DMS 273 (cell line): ENCODE results near the gene EIF4E1B.
"Not testable (repeated sequence)": the region's sequence is repeated elsewhere in the genome, so short reads cannot be mapped to it uniquely, and the experiment has no call there.

Source experiments
- DNase-seq: peaks from one replicate; lab custom pipeline; 2025; ENCODE audit not compliant: unreplicated experiment; lab: John Stamatoyannopoulos, UW

The EIF4E1B gene

GRCh38 chr5:176629853-176630680, at the start of gene EIF4E1B, which contains the start of gene SNCB:
Gene EIF4E1B (plus strand): TSS chr5:176630675. CDS start chr5:176642788, 12,113 bp downstream.
Gene SNCB (minus strand): TSS chr5:176630534. CDS start chr5:176629654, 880 bp downstream.
- DNase-seq: peak; percentile 93

DNA sequence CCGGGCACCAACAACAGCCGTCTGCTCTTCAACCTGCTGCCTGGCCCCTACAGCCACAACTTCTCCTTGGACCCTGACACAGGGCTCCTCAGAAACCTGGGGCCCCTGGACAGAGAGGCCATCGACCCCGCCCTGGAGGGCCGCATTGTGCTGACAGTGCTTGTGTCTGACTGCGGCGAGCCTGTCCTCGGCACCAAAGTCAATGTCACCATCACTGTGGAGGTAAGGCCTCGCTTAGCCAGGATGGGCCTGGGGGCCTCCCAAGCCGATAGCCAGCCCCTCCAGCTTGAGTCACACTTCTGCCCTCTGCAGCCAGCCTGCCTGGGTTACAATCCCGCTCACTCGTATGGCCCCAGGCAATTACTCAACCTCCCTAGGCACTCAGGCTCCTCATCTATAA, 49.1 kb upstream of the EIF4E1B start:
- DNase-seq: no peak

DNA sequence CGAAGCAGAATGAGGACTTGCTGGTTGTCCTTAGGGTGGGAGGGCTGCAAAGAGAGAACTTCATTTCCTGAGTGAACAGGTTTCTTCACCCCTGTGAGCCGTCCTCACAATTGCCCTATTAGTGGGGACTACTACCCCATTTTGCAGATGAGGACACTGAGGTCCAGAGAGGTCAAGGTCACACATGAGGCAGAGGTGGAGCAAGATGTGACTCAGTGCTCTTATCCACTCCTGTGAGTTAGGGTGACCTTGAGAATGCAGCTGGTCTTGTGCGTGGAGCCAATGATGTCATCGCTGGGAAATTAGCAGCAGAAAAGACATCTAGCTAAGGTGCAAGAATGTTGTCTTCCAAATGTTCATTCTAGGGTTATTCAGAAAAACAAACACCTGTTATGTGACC, 47.4 kb upstream of the EIF4E1B start:
- DNase-seq: no peak

- no peak for DNase-seq
Measured at GRCh38 chr5:176587398-176587797, 43.1 kb upstream of the EIF4E1B start.

- no peak for DNase-seq
Measured at GRCh38 chr5:176588297-176588696, 42.2 kb upstream of the EIF4E1B start.

DNA sequence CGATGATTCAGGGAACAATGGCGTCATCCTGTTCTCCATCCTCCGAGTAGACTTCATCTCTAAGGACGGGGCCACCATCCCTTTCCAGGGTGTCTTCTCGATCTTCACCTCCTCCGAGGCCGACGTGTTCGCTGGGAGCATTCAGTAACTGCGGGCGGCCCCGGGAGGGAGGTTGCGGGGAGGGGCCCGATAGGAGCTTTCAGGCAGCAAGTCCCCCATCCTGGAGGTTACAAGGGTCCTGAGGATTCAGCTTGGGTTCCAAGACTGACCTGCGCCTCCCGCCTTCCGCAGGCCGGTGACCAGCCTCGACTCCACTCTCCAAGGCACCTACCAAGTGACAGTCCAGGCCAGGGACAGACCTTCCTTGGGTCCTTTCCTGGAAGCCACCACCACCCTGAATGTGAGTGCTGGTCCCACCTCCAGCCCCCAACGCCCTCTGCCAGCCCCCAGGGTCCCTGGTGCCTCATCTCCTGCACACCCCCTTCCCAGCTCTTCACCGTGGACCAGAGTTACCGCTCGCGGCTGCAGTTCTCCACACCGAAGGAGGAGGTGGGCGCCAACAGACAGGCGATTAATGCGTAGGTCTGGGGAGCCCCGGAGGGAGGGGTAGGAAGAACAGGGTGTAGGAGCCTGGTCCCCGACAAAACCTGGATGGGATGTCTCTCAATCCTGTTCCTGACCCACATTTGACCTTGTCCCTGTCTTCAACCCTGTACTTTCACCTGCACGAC, 41.3 kb upstream of the EIF4E1B start:
- no peak for DNase-seq

GRCh38 chr5:176590035-176590717, 40.3 kb upstream of the EIF4E1B start:
- no peak for DNase-seq

GRCh38 chr5:176591667-176592066, 38.8 kb upstream of the EIF4E1B start:
- not testable (repeated sequence) for DNase-seq

GRCh38 chr5:176592573-176592972, 37.9 kb upstream of the EIF4E1B start:
- DNase-seq: no peak

DNA sequence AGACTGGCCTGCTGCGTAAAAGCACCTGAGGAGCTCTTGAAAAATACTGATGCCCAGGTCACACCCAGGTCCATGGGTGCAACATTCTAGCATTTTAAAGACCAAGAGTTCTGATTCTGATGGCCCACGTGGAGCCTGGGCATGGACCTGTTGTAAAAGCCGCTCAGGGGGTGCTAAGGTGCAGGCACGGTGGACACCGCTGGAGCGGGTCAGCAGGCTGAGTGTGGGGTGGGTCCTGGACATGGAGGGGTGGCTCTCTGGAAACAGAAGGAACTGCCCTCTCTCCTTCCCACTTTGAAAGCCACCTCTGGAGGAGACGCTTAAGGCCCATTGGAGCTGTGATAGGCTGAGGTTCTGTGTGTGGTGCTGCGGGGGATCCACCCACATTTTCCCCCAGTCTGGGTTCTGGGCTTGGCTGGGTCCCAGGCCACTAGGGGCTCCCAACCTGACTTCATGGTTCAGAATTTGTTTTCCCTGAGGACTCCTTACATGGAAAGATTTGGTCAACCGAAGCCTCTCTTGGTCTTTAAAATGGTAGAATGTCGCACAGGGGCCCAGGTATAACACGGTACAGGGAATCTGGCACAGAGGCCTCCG, 37.1 kb upstream of the EIF4E1B start:
- DNase-seq: no peak

- DNase-seq: no peak
Measured at GRCh38 chr5:176594554-176594953, 35.9 kb upstream of the EIF4E1B start.

DNA sequence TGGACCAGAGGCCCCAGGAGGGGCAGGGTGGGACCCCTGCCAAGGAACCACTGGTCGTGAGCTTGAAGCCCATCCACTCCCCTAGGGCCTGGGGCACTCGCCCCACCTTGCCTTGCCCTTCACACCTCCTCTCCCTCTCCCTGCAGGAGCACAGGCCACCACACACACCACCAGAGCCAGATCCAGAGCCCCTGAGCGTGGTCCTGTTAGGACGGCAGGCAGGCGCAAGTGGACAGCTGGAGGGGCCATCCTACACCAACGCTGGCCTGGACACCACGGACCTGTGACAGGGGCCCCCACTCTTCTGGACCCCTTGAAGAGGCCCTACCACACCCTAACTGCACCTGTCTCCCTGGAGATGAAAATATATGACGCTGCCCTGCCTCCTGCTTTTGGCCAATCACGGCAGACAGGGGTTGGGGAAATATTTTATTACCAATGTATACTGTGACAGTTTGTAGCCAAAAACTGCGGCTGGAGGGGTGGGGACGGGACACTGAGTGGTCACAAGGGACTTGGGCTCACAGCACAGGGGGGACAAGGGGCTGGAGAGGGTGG, 35.0 kb upstream of the EIF4E1B start:
- no peak for DNase-seq

- no peak for DNase-seq
Measured at GRCh38 chr5:176596069-176596644, 34.3 kb upstream of the EIF4E1B start.

DNA sequence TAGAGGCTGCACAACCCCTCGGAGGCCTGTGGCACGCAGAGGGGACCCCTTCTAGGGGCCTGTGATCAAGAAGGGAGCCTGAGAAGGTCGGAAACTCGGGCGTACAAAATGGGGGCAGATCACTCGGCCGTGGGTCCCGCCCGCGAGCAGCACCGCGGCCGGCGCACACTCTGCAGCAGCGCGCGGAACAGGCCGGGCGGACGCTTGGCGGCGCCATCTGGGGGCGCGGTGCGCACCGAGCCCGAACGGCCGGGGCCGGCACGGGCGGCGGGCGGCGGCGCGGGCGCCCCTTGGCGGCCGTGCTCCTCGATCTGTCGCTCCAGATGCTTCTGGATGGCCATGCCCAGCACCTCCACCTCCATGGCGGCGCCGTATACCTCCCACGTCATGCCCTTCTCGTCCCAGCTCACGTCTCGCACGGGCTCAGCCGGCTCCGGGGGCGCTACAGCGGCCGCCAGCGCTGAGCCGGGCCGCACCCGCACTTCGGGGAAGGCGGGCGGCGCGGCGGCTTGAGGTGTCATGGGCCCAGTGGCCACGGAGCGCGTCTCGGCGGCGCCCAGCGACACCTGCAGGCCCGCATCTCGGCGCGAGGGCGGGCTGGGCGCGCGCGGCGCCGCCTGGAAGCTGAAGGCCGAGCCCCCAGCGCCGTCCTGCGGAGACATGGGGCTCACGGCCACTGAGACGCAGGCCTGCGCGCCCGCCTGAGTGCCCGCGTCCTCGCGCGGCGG, 33.6 kb upstream of the EIF4E1B start:
- DNase-seq: no peak

DNA sequence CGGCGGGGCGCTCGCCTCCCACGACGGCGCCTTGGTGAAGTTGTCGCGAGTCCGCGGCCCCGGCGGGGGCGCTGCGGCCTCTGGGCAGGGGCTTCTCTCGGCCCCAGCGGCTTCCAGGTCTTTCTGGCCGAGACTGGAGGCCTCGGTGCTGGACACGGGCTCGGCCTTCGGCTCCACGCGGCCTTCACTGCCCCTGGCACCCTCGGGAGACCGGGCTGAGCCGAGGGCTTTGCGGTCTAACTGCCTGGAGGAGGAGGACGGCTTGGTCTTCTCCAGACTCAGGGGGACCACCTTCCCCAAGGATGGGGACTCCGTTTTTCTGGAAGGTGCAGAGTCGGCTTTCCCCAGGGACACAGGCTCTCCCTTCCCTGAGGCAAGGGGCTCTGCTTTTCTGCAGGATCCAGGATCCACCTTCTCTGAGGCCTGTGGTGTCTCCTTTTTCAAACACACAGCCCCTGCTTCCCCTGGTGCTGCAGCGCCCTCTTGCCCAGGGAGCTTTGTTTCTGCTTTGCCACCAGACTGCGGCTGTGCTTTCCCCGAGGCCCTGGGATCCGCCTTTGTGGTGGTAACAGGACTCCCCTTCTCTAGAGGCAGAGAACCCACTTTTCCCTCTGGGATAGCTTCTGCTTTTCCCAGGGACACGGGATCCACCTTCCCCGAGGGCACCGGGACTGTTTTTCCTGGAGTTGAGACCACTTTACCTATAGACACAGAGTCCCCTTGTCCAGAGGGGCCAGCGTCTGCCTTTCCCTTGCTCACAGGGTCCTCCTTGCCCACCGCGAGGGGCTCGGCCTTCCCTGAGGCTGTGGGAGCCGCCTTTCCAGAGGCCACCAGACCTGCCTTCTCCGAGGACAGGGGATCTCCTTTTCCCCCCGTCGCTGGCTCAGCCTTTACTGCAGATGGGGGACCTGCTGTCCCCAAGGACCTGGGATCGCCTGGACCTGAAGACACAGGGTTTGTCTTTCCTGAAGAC, 32.8 kb upstream of the EIF4E1B start:
- DNase-seq: no peak

- DNase-seq: peak; percentile 63
Measured at GRCh38 chr5:176599749-176600430, 30.6 kb upstream of the EIF4E1B start.

DNA sequence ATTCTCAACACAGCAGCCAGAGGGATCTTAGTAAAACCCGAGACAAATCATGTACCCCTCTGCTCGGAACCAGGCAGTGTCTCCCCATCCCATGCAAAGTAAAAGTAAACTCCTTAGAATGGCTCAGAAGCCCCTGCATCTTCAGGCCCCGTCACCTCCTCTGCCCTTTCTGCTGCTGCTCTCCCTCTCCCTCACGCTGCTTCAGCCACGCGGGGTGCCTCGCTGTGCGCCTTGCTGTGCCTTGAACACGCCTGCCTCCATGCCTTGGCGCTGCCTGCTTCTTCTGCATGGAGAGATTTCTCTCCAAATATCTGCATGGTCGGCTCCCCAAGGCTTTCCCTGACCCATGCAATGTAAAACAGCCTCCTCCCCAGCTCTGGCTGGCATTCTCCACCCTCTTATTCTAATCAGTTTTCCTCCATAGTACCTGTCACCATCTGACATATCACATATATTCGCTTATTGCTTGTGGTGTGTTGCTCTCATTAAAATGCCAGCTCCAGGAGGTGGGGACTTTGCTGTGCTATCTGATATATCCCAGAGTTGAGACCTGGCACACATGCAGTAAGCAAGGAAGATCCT, 28.5 kb upstream of the EIF4E1B start:
- DNase-seq: peak; percentile 78

DNA sequence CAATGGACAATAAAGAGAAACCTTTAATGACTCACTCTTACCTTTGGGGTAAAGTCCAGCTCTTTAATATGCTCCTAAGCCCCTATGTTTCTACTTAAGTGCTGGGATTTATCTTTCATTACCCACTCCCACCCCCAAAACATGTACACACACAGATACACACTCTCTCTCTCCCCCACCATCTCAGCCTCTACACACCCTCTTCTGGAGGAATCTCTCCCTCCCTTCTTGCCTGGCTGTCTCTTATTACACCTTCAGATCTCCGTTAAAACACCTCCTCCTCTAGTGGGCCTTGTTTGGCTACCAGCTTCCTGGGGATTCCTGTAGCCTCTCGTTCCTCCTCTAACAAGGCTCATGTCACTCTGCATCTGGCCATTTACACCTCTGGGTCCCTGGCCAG, 27.4 kb upstream of the EIF4E1B start:
- no peak for DNase-seq
